Endothelial cell of umbilical vein (primary cell): ENCODE data around the gene CPLX1. TPM values are rescaled to one million over a fixed set of nuclear protein-coding genes. Genes with fewer than 3 reads are reported as not detected.

Experiments used
- BruUV-seq: library from RNA; stranded (reverse); fragments of 400-500 nt; replicated peaks from 2 replicates; lab custom pipeline; 2021; lab: Mats Ljungman, UMichigan
- CTCF ChIA-PET: fragments of 300-600, 350-600 bp; sonication (Branson Sonifier 250); formaldehyde crosslinking; loops from one replicate; lab custom pipeline; 2021; ENCODE audit warnings: antibody characterized with exemption, inconsistent platforms; lab: Charles Lee
- POLR2A ChIA-PET: fragments of 300-600, 350-600 bp; sonication (Branson Sonifier 250); formaldehyde crosslinking; loops from one replicate; lab custom pipeline; 2021; ENCODE audit warnings: antibody characterized with exemption, inconsistent platforms; lab: Charles Lee
- DNase-seq: peaks from one replicate; pipeline ENCODE4 v3.0.0-alpha.2; 2011; ENCODE audit warnings: low read depth, low spot score
- FAIRE-seq: peaks from 2 replicates; lab custom pipeline; 2011; peaks lifted over from hg19 to GRCh38; lab: Jason Lieb, UNC
- H2AFZ ChIP-seq: 2 replicates; pipeline ENCODE4 v1.6.0; 2012; ENCODE audit warnings: low read depth, low read length, control low read depth, inconsistent platforms
- H3K27ac ChIP-seq: 2 replicates; pipeline ENCODE4 v1.5.1; 2011; ENCODE audit warnings: low read depth, mild to moderate bottlenecking, control low read depth, low read length, moderate library complexity; ENCODE audit not compliant: insufficient read depth
- H3K27me3 ChIP-seq, 2 experiments: 2 replicates each; pipeline versions ENCODE4 v1.6.0 to v1.6.1; 2011; ENCODE audit warnings: low read length in 2 of 2, mixed read lengths in 1 of 2; ENCODE audit not compliant: control insufficient read depth in 2 of 2, insufficient read depth in 2 of 2
- H3K36me3 ChIP-seq, 2 experiments: 2 replicates in 1 of 2; 3 replicates in 1 of 2; pipeline ENCODE4 v1.5.1; 2011; ENCODE audit warnings: low read length in 2 of 2, mild to moderate bottlenecking in 1 of 2, moderate library complexity in 1 of 2; ENCODE audit not compliant: control insufficient read depth in 2 of 2, insufficient read depth in 2 of 2; ENCODE audit errors: extremely low read depth in 1 of 2
- H3K4me1 ChIP-seq: 3 replicates; pipeline ENCODE4 v1.5.1; 2011; ENCODE audit warnings: mild to moderate bottlenecking, low read length; ENCODE audit not compliant: control insufficient read depth, insufficient read depth; ENCODE audit errors: extremely low read depth
- H3K4me2 ChIP-seq: 2 replicates; pipeline ENCODE4 v1.6.1; 2011; ENCODE audit warnings: low read length, control low read depth, mixed read lengths; ENCODE audit not compliant: insufficient read depth
- H3K4me3 ChIP-seq, 3 experiments: fragments of 200-600 bp in 1 of 3; sonication (generic), shearing (Covaris generic) in 1 of 3; replicated peaks in 1 of 3; 2 replicates each; pipeline ENCODE4 v1.5.1; 2011 to 2016; ENCODE audit warnings: control low read depth in 3 of 3, low read length in 3 of 3, mild to moderate bottlenecking in 2 of 3, inconsistent platforms in 1 of 3, low read depth in 1 of 3, moderate library complexity in 1 of 3; ENCODE audit not compliant: insufficient read depth in 1 of 3
- H3K79me2 ChIP-seq: 2 replicates; pipeline ENCODE4 v1.6.0; 2012; ENCODE audit warnings: low read length, inconsistent platforms; ENCODE audit not compliant: control insufficient read depth, insufficient read depth
- H3K9ac ChIP-seq: replicated peaks from 2 replicates; pipeline ENCODE3; 2011; ENCODE audit warnings: low read length, control low read depth; ENCODE audit not compliant: insufficient read depth; ENCODE audit errors: extremely low read depth
- H3K9me1 ChIP-seq: replicated peaks from 3 replicates; pipeline ENCODE4 v1.6.0; 2011; ENCODE audit warnings: mild to moderate bottlenecking, low read length; ENCODE audit not compliant: control insufficient read depth, insufficient read depth; ENCODE audit errors: extremely low read depth
- H3K9me3 ChIP-seq: replicated peaks from 2 replicates; pipeline ENCODE4 v1.5.1; 2012; ENCODE audit warnings: low read length, inconsistent platforms; ENCODE audit not compliant: control insufficient read depth, insufficient read depth
- H4K20me1 ChIP-seq: replicated peaks from 2 replicates; pipeline ENCODE3; 2011; ENCODE audit warnings: mild to moderate bottlenecking, low read length; ENCODE audit not compliant: control insufficient read depth, insufficient read depth; ENCODE audit errors: extremely low read depth
- CTCF ChIP-seq, 2 donors: IDR thresholded peaks; 1 replicate in 1 of 2; 2 replicates in 1 of 2; pipeline ENCODE4 v1.5.1; 2011; ENCODE audit warnings: low read length in 2 of 2, mild to moderate bottlenecking in 2 of 2, moderate library complexity in 2 of 2, control low read depth in 1 of 2, inconsistent platforms in 1 of 2, low read depth in 1 of 2; ENCODE audit not compliant: insufficient read depth in 1 of 2; ENCODE audit errors: extremely low read depth in 1 of 2
- EZH2 ChIP-seq: IDR thresholded peaks from 2 replicates; pipeline ENCODE4 v1.6.1; 2012; ENCODE audit warnings: borderline replicate concordance, low read depth, mild to moderate bottlenecking, moderate library complexity, low read length, inconsistent platforms; ENCODE audit not compliant: severe bottlenecking
- FOS ChIP-seq: IDR thresholded peaks from 2 replicates; pipeline ENCODE4 v1.6.1; 2011; ENCODE audit warnings: mild to moderate bottlenecking, low read length, moderate library complexity, borderline replicate concordance; ENCODE audit not compliant: insufficient read depth
- GATA2 ChIP-seq: IDR thresholded peaks from 2 replicates; pipeline ENCODE4 v1.7.0; 2011; ENCODE audit warnings: low read depth, mild to moderate bottlenecking, moderate library complexity, mixed read lengths, low read length; ENCODE audit not compliant: insufficient read length, insufficient read depth
- JUN ChIP-seq: IDR thresholded peaks from 2 replicates; pipeline ENCODE4 v1.6.1; 2011; ENCODE audit warnings: borderline replicate concordance, low read depth; ENCODE audit not compliant: insufficient read length, insufficient read depth
- MAX ChIP-seq: IDR thresholded peaks from 2 replicates; pipeline ENCODE4 v1.6.1; 2011; ENCODE audit not compliant: insufficient read depth, insufficient read length
- MYC ChIP-seq: IDR thresholded peaks from one replicate; pipeline ENCODE4 v1.6.1; 2011; ENCODE audit warnings: mild to moderate bottlenecking, low read depth, low read length
- POLR2A ChIP-seq: IDR thresholded peaks from 2 replicates; pipeline ENCODE4 v1.6.1; 2012; ENCODE audit warnings: low read depth, mild to moderate bottlenecking, control low read depth, low read length
- POLR2AphosphoS5 ChIP-seq: IDR thresholded peaks from 2 replicates; pipeline ENCODE4 v1.6.1; 2012; ENCODE audit warnings: low read depth, mild to moderate bottlenecking, control low read depth, low read length, moderate library complexity; ENCODE audit not compliant: insufficient read depth
- dilution Hi-C: fragments of 300-500 bp; cut with MboI; formaldehyde crosslinking; loops from one replicate; pipeline ENCODE4 v1.15.0; 2019; ENCODE audit warnings: low sequenced_read_pairs; ENCODE audit not compliant: extremely low pct_ligation_motif_present
- intact Hi-C: fragments of 100-400 bp; cut with micrococcal nuclease; formaldehyde crosslinking; loops from one replicate; pipeline ENCODE4 v1.10.0; 2022
- polyA plus RNA-seq, 4 experiments: library from polyadenylated mRNA; depleted of rRNA in 3 of 4; stranded (reverse) in 3 of 4; unstranded in 1 of 4; fragments of >200 nt; gene quantifications; 2 replicates each; pipeline versions ENCODE4 v1.2.1 to v1.2.3, GENCODE V29; 2011 to 2012; ENCODE audit warnings: missing spikeins in 1 of 4
- total RNA-seq: library from RNA; stranded (reverse); gene quantifications from 2 replicates; pipeline ENCODE4 v1.2.3, GENCODE V29; 2021

The CPLX1 gene
- total and polyA plus RNA-seq, 2 donors (not counting 3 experiments of a cell fraction or from before 2014, with no cell fraction given), result 1.0 to 1.8 TPM

DNA sequence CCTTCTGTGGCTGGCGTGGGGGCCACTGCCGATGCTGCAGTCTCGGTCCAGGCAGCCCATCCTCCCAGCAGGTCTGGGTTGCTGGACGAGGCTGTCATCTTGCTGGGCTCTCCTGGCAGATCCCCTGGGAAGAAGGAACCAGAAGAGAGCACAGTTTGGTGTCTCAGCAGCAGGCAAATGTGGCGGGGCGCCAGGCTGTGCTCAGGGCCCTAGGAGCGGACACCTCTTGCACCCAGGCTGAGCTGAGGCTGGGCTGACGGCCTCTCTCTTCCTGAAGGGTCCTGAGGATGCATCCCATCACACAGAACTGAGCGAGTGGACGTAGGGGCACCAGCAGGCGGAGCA, 39.2 kb upstream of the CPLX1 start:
- Histone ChIP-seq H3K4me1 (no peaks in the 10 kb centered on the region), H3K36me3 (peaks cover 2 to 49% of the 10 kb centered on the region in 2 experiments), H3K4me2 (no peak overlapping the region), H3K9ac (no peak overlapping the region), H3K4me3 (no peak overlapping the region), H3K79me2 (no peaks in the 10 kb centered on the region), H2AFZ (no peak overlapping the region), H3K27me3 (no peaks in the 10 kb centered on the region), H3K9me3 (no peaks in the 10 kb centered on the region), H3K27ac (no peak overlapping the region), H3K9me1 (no peaks in the 10 kb centered on the region), H4K20me1 (no peaks in the 10 kb centered on the region)
- TF ChIP-seq POLR2A (no peak), MYC (no peak), JUN (no peak), EZH2 (no peak), CTCF (IDR thresholded peaks at IDR 0.05; ENCODE audit: extremely low read depth in 1 of 2, insufficient read depth in 1 of 2, low read depth in 1 of 2, low read length in 2 of 2) (no peak), GATA2 (no peak), POLR2AphosphoS5 (no peak), FOS (no peak), MAX (no peak)
- ChIA-PET CTCF (no interaction called here), POLR2A (no interaction called here)
- dilution Hi-C loops (no loop called here), intact Hi-C loops (no loop called here)
- no TSS peak for BruUV-seq
- FAIRE-seq, result no peak
- no peak for DNase-seq
